Calu3 (cell line): Measurements from ENCODE around the gene KBTBD6. TPM values are rescaled to one million over a fixed set of nuclear protein-coding genes. Genes with fewer than 3 reads are reported as not detected.

Experiments
- BruUV-seq: library from RNA; stranded (reverse); fragments of 400-500 nt; replicated peaks from 2 replicates; lab custom pipeline; 2021; lab: Mats Ljungman, UMichigan
- CTCF ChIA-PET: fragments of 300-600 bp; sonication (Branson Sonifier 250); formaldehyde crosslinking; loops from one replicate; lab custom pipeline; 2022; ENCODE audit warnings: antibody characterized with exemption; lab: Charles Lee
- DNase-seq: peaks from one replicate; pipeline ENCODE4 v3.0.0; 2022
- H3K27ac Mint-ChIP-seq: one replicate; pipeline ENCODE4 v1.8.0; 2022; ENCODE audit warnings: mixed read lengths; ENCODE audit not compliant: unreplicated experiment
- H3K27me3 Mint-ChIP-seq: one replicate; pipeline ENCODE4 v1.8.0; 2022; ENCODE audit warnings: mixed read lengths; ENCODE audit not compliant: unreplicated experiment
- H3K36me3 Mint-ChIP-seq: one replicate; pipeline ENCODE4 v1.8.0; 2022; ENCODE audit warnings: mild to moderate bottlenecking, moderate library complexity, mixed read lengths; ENCODE audit not compliant: insufficient read depth, unreplicated experiment
- H3K4me1 Mint-ChIP-seq: one replicate; pipeline ENCODE4 v1.8.0; 2022; ENCODE audit warnings: mild to moderate bottlenecking, low read depth, mixed read lengths; ENCODE audit not compliant: unreplicated experiment
- H3K4me3 Mint-ChIP-seq: one replicate; pipeline ENCODE4 v1.8.0; 2022; ENCODE audit warnings: mild to moderate bottlenecking, low read depth, moderate library complexity, mixed read lengths; ENCODE audit not compliant: unreplicated experiment
- H3K9me3 Mint-ChIP-seq: one replicate; pipeline ENCODE4 v1.8.0; 2022; ENCODE audit warnings: low read depth, mixed read lengths; ENCODE audit not compliant: unreplicated experiment
- intact Hi-C: fragments of 100-400 bp; cut with micrococcal nuclease; formaldehyde crosslinking; loops from one replicate; pipeline ENCODE4 v1.10.0; 2022; ENCODE audit not compliant: unreplicated experiment
- total RNA-seq: library from RNA; stranded (reverse); gene quantifications from 2 replicates; pipeline ENCODE4 v1.2.3, GENCODE V29; 2022
- TF ChIP-seq, protein P1 (sequence below): fragments of 200-600 bp; IDR thresholded peaks from one replicate; pipeline ENCODE4 v1.8.0; 2022; ENCODE audit warnings: antibody characterized with exemption; ENCODE audit not compliant: unreplicated experiment

The KBTBD6 gene
- total RNA-seq, 1 experiment from 2014 or later = 6.9 TPM

- intact Hi-C loops = no loop called here
- Mint-ChIP-seq H3K4me1 (no peaks in the 10 kb centered on the region), H3K4me3 (no peak overlapping the region), H3K36me3 (no peaks in the 10 kb centered on the region), H3K9me3 (peaks cover 20% of the 10 kb centered on the region), H3K27me3 (no peaks in the 10 kb centered on the region), H3K27ac (no peak overlapping the region)
- no peak for DNase-seq
- CTCF ChIA-PET = no interaction called here
- no TSS peak for BruUV-seq
- TF ChIP-seq, protein P1, sequence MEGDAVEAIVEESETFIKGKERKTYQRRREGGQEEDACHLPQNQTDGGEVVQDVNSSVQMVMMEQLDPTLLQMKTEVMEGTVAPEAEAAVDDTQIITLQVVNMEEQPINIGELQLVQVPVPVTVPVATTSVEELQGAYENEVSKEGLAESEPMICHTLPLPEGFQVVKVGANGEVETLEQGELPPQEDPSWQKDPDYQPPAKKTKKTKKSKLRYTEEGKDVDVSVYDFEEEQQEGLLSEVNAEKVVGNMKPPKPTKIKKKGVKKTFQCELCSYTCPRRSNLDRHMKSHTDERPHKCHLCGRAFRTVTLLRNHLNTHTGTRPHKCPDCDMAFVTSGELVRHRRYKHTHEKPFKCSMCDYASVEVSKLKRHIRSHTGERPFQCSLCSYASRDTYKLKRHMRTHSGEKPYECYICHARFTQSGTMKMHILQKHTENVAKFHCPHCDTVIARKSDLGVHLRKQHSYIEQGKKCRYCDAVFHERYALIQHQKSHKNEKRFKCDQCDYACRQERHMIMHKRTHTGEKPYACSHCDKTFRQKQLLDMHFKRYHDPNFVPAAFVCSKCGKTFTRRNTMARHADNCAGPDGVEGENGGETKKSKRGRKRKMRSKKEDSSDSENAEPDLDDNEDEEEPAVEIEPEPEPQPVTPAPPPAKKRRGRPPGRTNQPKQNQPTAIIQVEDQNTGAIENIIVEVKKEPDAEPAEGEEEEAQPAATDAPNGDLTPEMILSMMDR = no peak
Measured at GRCh38 chr13:41150058-41150457, 17.5 kb upstream of the KBTBD6 start.

- intact Hi-C loops = no loop called here
- TF ChIP-seq, protein P1 = no peak
- CTCF ChIA-PET = no interaction called here
- no peak for DNase-seq
- no peak overlapping the region for H3K4me3 Mint-ChIP-seq
- no peaks in the 10 kb centered on the region for H3K27me3 Mint-ChIP-seq
- H3K4me1 Mint-ChIP-seq = no peaks in the 10 kb centered on the region
- no peaks in the 10 kb centered on the region for H3K36me3 Mint-ChIP-seq
- peaks cover 20% of the 10 kb centered on the region for H3K9me3 Mint-ChIP-seq
- BruUV-seq = no TSS peak
- H3K27ac Mint-ChIP-seq = no peak overlapping the region
Measured at GRCh38 chr13:41148419-41149283, 16.0 kb upstream of the KBTBD6 start.

GRCh38 chr13:41145136-41145908, 12.7 kb upstream of the KBTBD6 start:
- TF ChIP-seq, protein P1 = no peak
- Mint-ChIP-seq H3K4me1 (no peaks in the 10 kb centered on the region), H3K27me3 (no peaks in the 10 kb centered on the region), H3K27ac (no peak overlapping the region), H3K4me3 (no peak overlapping the region), H3K36me3 (no peaks in the 10 kb centered on the region), H3K9me3 (peaks cover 13% of the 10 kb centered on the region)
- CTCF ChIA-PET = no interaction called here
- BruUV-seq = no TSS peak
- DNase-seq = no peak
- intact Hi-C loops = no loop called here

GRCh38 chr13:41144576-41144975, 12.0 kb upstream of the KBTBD6 start:
- Mint-ChIP-seq H3K27ac (no peak overlapping the region), H3K4me3 (no peak overlapping the region), H3K4me1 (peaks cover 6% of the 10 kb centered on the region), H3K36me3 (no peaks in the 10 kb centered on the region), H3K27me3 (no peaks in the 10 kb centered on the region), H3K9me3 (peaks cover 9% of the 10 kb centered on the region)
- TF ChIP-seq, protein P1 = no peak
- no peak for DNase-seq
- BruUV-seq = no TSS peak
- intact Hi-C loops = no loop called here
- CTCF ChIA-PET = no interaction called here
